Uterus (tissue), 2 donors: Measurements from ENCODE around the gene ITGA2B.

Source experiments
- POLR2A ChIP-seq, 2 donors: fragments of 450-650 bp; IDR thresholded peaks; one replicate each; pipeline ENCODE4 v1.6.1; 2016; ENCODE audit warnings: antibody characterized with exemption in 2 of 2, mild to moderate bottlenecking in 1 of 2, moderate library complexity in 1 of 2
- TF ChIP-seq, protein P1 (sequence below), 4 experiments: fragments of 200-600 bp in 2 of 4; fragments of 450-650 bp in 2 of 4; sonication (generic) in 2 of 4; IDR thresholded peaks; one replicate each; pipeline ENCODE4 v1.5.1; 2016 to 2019; ENCODE audit warnings: antibody characterized with exemption in 4 of 4, mild to moderate bottlenecking in 2 of 4, moderate library complexity in 1 of 4

DNA sequence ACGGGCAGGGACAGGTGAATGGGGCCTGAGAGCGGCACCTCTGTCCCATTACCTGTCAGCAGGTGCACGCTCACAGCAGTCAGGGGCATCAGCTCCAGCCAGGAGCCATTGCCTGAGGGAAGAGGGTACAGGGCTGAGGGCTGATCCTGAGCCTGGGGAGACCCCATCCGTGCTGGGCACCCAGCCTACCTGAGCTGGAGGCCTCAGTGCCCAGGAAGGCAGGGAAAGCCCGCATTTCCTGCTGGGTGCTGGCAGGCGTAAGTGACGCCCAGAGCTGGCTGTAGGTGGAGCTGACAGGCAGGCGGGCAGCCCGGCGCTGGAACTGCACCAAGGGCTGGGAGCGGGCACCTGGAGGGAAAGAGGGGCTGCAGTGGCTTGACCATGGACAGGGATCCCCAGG, 33.2 kb downstream of the ITGA2B start:
- TF ChIP-seq, protein P1, sequence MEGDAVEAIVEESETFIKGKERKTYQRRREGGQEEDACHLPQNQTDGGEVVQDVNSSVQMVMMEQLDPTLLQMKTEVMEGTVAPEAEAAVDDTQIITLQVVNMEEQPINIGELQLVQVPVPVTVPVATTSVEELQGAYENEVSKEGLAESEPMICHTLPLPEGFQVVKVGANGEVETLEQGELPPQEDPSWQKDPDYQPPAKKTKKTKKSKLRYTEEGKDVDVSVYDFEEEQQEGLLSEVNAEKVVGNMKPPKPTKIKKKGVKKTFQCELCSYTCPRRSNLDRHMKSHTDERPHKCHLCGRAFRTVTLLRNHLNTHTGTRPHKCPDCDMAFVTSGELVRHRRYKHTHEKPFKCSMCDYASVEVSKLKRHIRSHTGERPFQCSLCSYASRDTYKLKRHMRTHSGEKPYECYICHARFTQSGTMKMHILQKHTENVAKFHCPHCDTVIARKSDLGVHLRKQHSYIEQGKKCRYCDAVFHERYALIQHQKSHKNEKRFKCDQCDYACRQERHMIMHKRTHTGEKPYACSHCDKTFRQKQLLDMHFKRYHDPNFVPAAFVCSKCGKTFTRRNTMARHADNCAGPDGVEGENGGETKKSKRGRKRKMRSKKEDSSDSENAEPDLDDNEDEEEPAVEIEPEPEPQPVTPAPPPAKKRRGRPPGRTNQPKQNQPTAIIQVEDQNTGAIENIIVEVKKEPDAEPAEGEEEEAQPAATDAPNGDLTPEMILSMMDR (IDR thresholded peaks at IDR 0.05): no peak
- TF ChIP-seq POLR2A (IDR thresholded peaks at IDR 0.05): no peak
